AG09309 (cell line): ENCODE results near the gene DNAJC18.

ENCODE experiments used
- DNase-seq: peaks from one replicate; pipeline ENCODE4 v3.0.0-alpha.2; 2010; ENCODE audit warnings: low read depth
- H3K4me3 ChIP-seq: 2 replicates; pipeline ENCODE4 v1.5.1; 2011; ENCODE audit warnings: mild to moderate bottlenecking, low read depth, low read length, moderate library complexity; ENCODE audit not compliant: control insufficient read depth
- CTCF ChIP-seq: IDR thresholded peaks from 2 replicates; pipeline ENCODE4 v1.5.1; 2011; ENCODE audit warnings: mild to moderate bottlenecking, low read depth, low read length, inconsistent platforms; ENCODE audit not compliant: insufficient read depth, control insufficient read depth; ENCODE audit errors: missing control alignments

DNAJC18 gene

GRCh38 chr5:139378101-139378825 lies 61.1 kb downstream of the DNAJC18 start:
- no peak for DNase-seq
- no peak for TF ChIP-seq CTCF
- no peak overlapping the region for H3K4me3 ChIP-seq

- no peak overlapping the region for H3K4me3 ChIP-seq
- TF ChIP-seq CTCF: no peak
- no peak for DNase-seq
These were observed 62.1 kb downstream of the DNAJC18 start for GRCh38 chr5:139377226-139377625.

GRCh38 chr5:139376364-139376763 lies 63.0 kb downstream of the DNAJC18 start:
- DNase-seq: no peak
- TF ChIP-seq CTCF: no peak
- H3K4me3 ChIP-seq: no peak overlapping the region

- no peak overlapping the region for H3K4me3 ChIP-seq
- no peak for DNase-seq
- TF ChIP-seq CTCF: no peak
These were observed 64.4 kb downstream of the DNAJC18 start for GRCh38 chr5:139374909-139375308.

GRCh38 chr5:139371482-139372435 lies 67.6 kb downstream of the DNAJC18 start:
- DNase-seq: no peak
- H3K4me3 ChIP-seq: no peak overlapping the region
- TF ChIP-seq CTCF: no peak

- no peak for TF ChIP-seq CTCF
- H3K4me3 ChIP-seq: no peak overlapping the region
- DNase-seq: no peak
These were observed 70.1 kb downstream of the DNAJC18 start for GRCh38 chr5:139369181-139369580.
